Measurements from ENCODE around the gene INF2.

The INF2 gene

GRCh38 chr14:104690861-104691455, 1.5 kb downstream of the INF2 start:
- in situ Hi-C loops (cut with HindIII; ENCODE audit: low sequenced_read_pairs) = no loop called here
- H3K4me3 ChIP-seq (ENCODE audit: low read depth, low read length) = peak overlapping the region; percentile 77

GRCh38 chr14:104691546-104692260, 2.3 kb downstream of the INF2 start:
- H3K4me3 ChIP-seq (ENCODE audit: low read depth, low read length) = no peak overlapping the region
- in situ Hi-C loops (cut with HindIII; ENCODE audit: low sequenced_read_pairs) = no loop called here
- no peak for TF ChIP-seq CTCF (IDR thresholded peaks at IDR 0.05; ENCODE audit: low read depth, low read length, missing control alignments)
- no peak for DNase-seq (ENCODE audit: low read depth)

More at GRCh38 chr14:104690861-104691455, 1.5 kb downstream of the INF2 start:
- no peak for DNase-seq (ENCODE audit: low read depth)
- TF ChIP-seq CTCF (IDR thresholded peaks at IDR 0.05; ENCODE audit: low read depth, low read length, missing control alignments) = no peak

GRCh38 chr14:104692261-104692938, 3.0 kb downstream of the INF2 start:
- DNase-seq (ENCODE audit: low read depth) = no peak
- H3K4me3 ChIP-seq (ENCODE audit: low read depth, low read length) = no peak overlapping the region
- in situ Hi-C loops (cut with HindIII; ENCODE audit: low sequenced_read_pairs) = no loop called here
- no peak for TF ChIP-seq CTCF (IDR thresholded peaks at IDR 0.05; ENCODE audit: low read depth, low read length, missing control alignments)

- in situ Hi-C loops (cut with HindIII; ENCODE audit: low sequenced_read_pairs) = no loop called here
- H3K4me3 ChIP-seq (ENCODE audit: low read depth, low read length) = no peak overlapping the region
- no peak for DNase-seq (ENCODE audit: low read depth)
- TF ChIP-seq CTCF (IDR thresholded peaks at IDR 0.05; ENCODE audit: low read depth, low read length, missing control alignments) = no peak
Observed at GRCh38 chr14:104692939-104693315, 3.5 kb downstream of the INF2 start.

GRCh38 chr14:104693482-104694431, 4.3 kb downstream of the INF2 start:
- no peak for TF ChIP-seq CTCF (IDR thresholded peaks at IDR 0.05; ENCODE audit: low read depth, low read length, missing control alignments)
- H3K4me3 ChIP-seq (ENCODE audit: low read depth, low read length) = no peak overlapping the region
- in situ Hi-C loops (cut with HindIII; ENCODE audit: low sequenced_read_pairs) = no loop called here
- DNase-seq (ENCODE audit: low read depth) = no peak

- TF ChIP-seq CTCF (IDR thresholded peaks at IDR 0.05; ENCODE audit: low read depth, low read length, missing control alignments) = no peak
- H3K4me3 ChIP-seq (ENCODE audit: low read depth, low read length) = no peak overlapping the region
- no peak for DNase-seq (ENCODE audit: low read depth)
- in situ Hi-C loops (cut with HindIII; ENCODE audit: low sequenced_read_pairs) = no loop called here
Observed at GRCh38 chr14:104694475-104694950, 5.1 kb downstream of the INF2 start.
